H9 (cell line): ENCODE measurements around the gene MAN1A2. TPM values are rescaled to one million over a fixed set of nuclear protein-coding genes. Genes with fewer than 3 reads are reported as not detected.

Source experiments
- DNase-seq: peaks from one replicate; pipeline ENCODE4 v3.0.0-alpha.2; 2017
- H2AFZ ChIP-seq: one replicate; pipeline ENCODE4 v1.6.1; 2013; ENCODE audit warnings: mild to moderate bottlenecking, low read length, control low read depth, moderate library complexity
- H2AK5ac ChIP-seq: 2 replicates; pipeline ENCODE4 v1.6.1; 2013; ENCODE audit warnings: low read length, control low read depth, mixed read lengths; ENCODE audit not compliant: insufficient read length
- H2BK120ac ChIP-seq: one replicate; pipeline ENCODE4 v1.6.1; 2013; ENCODE audit warnings: low read depth, mild to moderate bottlenecking, low read length, control low read depth, inconsistent platforms; ENCODE audit not compliant: poor library complexity, severe bottlenecking
- H2BK12ac ChIP-seq: 2 replicates; pipeline ENCODE4 v1.6.1; 2013; ENCODE audit warnings: low read length, control low read depth, mixed read lengths, low read depth; ENCODE audit not compliant: insufficient read length
- H2BK15ac ChIP-seq: 2 replicates; pipeline ENCODE4 v1.6.1; 2013; ENCODE audit warnings: low read depth, low read length, control low read depth
- H2BK20ac ChIP-seq: one replicate; pipeline ENCODE4 v1.6.1; 2013; ENCODE audit warnings: low read depth, mild to moderate bottlenecking, low read length, control low read depth, inconsistent platforms; ENCODE audit not compliant: poor library complexity, severe bottlenecking
- H2BK5ac ChIP-seq: 2 replicates; pipeline ENCODE4 v1.6.1; 2013; ENCODE audit warnings: low read length, control low read depth, mixed read lengths; ENCODE audit not compliant: insufficient read length
- H3K14ac ChIP-seq: 2 replicates; pipeline ENCODE4 v1.6.1; 2013; ENCODE audit warnings: low read length, control low read depth; ENCODE audit not compliant: insufficient read depth
- H3K18ac ChIP-seq: 2 replicates; pipeline ENCODE4 v1.6.1; 2013; ENCODE audit warnings: low read depth, mild to moderate bottlenecking, mixed read lengths, low read length, control low read depth; ENCODE audit not compliant: insufficient read length
- H3K23ac ChIP-seq: 2 replicates; pipeline ENCODE4 v1.6.1; 2013; ENCODE audit warnings: low read length, control low read depth, mixed read lengths, low read depth; ENCODE audit not compliant: insufficient read length
- H3K23me2 ChIP-seq: 2 replicates; pipeline ENCODE4 v1.6.1; 2013; ENCODE audit warnings: low read depth, mild to moderate bottlenecking, mixed read lengths, low read length, control low read depth; ENCODE audit not compliant: insufficient read length, poor library complexity, severe bottlenecking
- H3K27ac ChIP-seq: 2 replicates; pipeline ENCODE4 v1.5.1; 2013; ENCODE audit warnings: low read length, control low read depth, mixed read lengths, low read depth; ENCODE audit not compliant: insufficient read length
- H3K27me3 ChIP-seq: 2 replicates; pipeline ENCODE4 v1.6.1; 2013; ENCODE audit warnings: low read length, control low read depth, inconsistent platforms; ENCODE audit not compliant: insufficient read depth
- H3K4ac ChIP-seq: 2 replicates; pipeline ENCODE4 v1.6.1; 2013; ENCODE audit warnings: low read depth, mild to moderate bottlenecking, control low read depth, inconsistent platforms, low read length, moderate library complexity
- H3K4me1 ChIP-seq: 2 replicates; pipeline ENCODE4 v1.6.1; 2013; ENCODE audit warnings: low read length, control low read depth, inconsistent platforms; ENCODE audit not compliant: insufficient read depth
- H3K4me2 ChIP-seq: 2 replicates; pipeline ENCODE4 v1.6.1; 2013; ENCODE audit warnings: low read length, control low read depth, mixed read lengths; ENCODE audit not compliant: insufficient read length, insufficient read depth
- H3K56ac ChIP-seq: 2 replicates; pipeline ENCODE4 v1.6.1; 2013; ENCODE audit warnings: low read depth, mild to moderate bottlenecking, mixed read lengths, low read length, control low read depth; ENCODE audit not compliant: insufficient read length
- H3K79me1 ChIP-seq: 2 replicates; pipeline ENCODE4 v1.6.1; 2013; ENCODE audit warnings: low read depth, mild to moderate bottlenecking, moderate library complexity, low read length, control low read depth, inconsistent platforms; ENCODE audit not compliant: insufficient read depth, poor library complexity, severe bottlenecking
- H3K79me2 ChIP-seq: 2 replicates; pipeline ENCODE4 v1.6.1; 2013; ENCODE audit warnings: low read length, control low read depth, inconsistent platforms; ENCODE audit not compliant: insufficient read depth
- H3K9ac ChIP-seq: 2 replicates; pipeline ENCODE4 v1.6.1; 2013; ENCODE audit warnings: low read length, control low read depth, mixed read lengths; ENCODE audit not compliant: insufficient read length; ENCODE audit errors: extremely low read depth
- H3K9me3 ChIP-seq: one replicate; pipeline ENCODE4 v1.6.1; 2013; ENCODE audit warnings: low read depth, low read length, inconsistent platforms; ENCODE audit not compliant: control insufficient read depth
- H3T11ph ChIP-seq: one replicate; pipeline ENCODE4 v1.6.1; 2013; ENCODE audit warnings: mild to moderate bottlenecking, low read length, control low read depth, inconsistent platforms
- H4K20me1 ChIP-seq: one replicate; pipeline ENCODE4 v1.6.1; 2013; ENCODE audit not compliant: control insufficient read depth, insufficient read length, insufficient read depth
- H4K5ac ChIP-seq: 2 replicates; pipeline ENCODE4 v1.6.1; 2013; ENCODE audit warnings: low read depth, mild to moderate bottlenecking, mixed read lengths, low read length, control low read depth; ENCODE audit not compliant: insufficient read length
- H4K8ac ChIP-seq: replicated peaks from 2 replicates; pipeline ENCODE4 v1.6.1; 2013; ENCODE audit warnings: low read length, control low read depth, mixed read lengths, low read depth; ENCODE audit not compliant: insufficient read length
- H4K91ac ChIP-seq: 2 replicates; pipeline ENCODE4 v1.6.1; 2013; ENCODE audit warnings: low read depth, mild to moderate bottlenecking, moderate library complexity, mixed read lengths, low read length, control low read depth; ENCODE audit not compliant: insufficient read length
- H3K27ac Mint-ChIP-seq, 3 experiments: 2 replicates in 2 of 3; 3 replicates in 1 of 3; pipeline ENCODE4 v1.8.0; 2020 to 2021; ENCODE audit warnings: mixed read lengths in 3 of 3, mild to moderate bottlenecking in 1 of 3, moderate library complexity in 1 of 3
- H3K27me3 Mint-ChIP-seq: 2 replicates; pipeline ENCODE4 v1.8.0; 2021; ENCODE audit warnings: low read depth, mild to moderate bottlenecking, moderate library complexity, mixed read lengths
- H3K36me3 Mint-ChIP-seq, 3 experiments: 2 replicates in 2 of 3; 3 replicates in 1 of 3; pipeline ENCODE4 v1.8.0; 2020 to 2021; ENCODE audit warnings: low read depth in 3 of 3, mixed read lengths in 3 of 3; ENCODE audit not compliant: insufficient read depth in 1 of 3
- H3K4me1 Mint-ChIP-seq, 2 experiments: 2 replicates each; pipeline ENCODE4 v1.8.0; 2020; ENCODE audit warnings: mixed read lengths in 2 of 2
- H3K4me3 Mint-ChIP-seq, 2 experiments: 2 replicates in 1 of 2; 3 replicates in 1 of 2; pipeline ENCODE4 v1.8.0; 2020 to 2021; ENCODE audit warnings: mild to moderate bottlenecking in 2 of 2, mixed read lengths in 2 of 2, moderate library complexity in 1 of 2
- H3K9me3 Mint-ChIP-seq, 2 experiments: 2 replicates in 1 of 2; 3 replicates in 1 of 2; pipeline ENCODE4 v1.8.0; 2020; ENCODE audit warnings: mild to moderate bottlenecking in 2 of 2, mixed read lengths in 2 of 2, moderate library complexity in 1 of 2
- WGBS: extraction: QIAGEN DNeasy Blood & Tissue Kit; methylation state at CpG from one replicate; pipeline ENCODE4 v1.1.7; 2013; ENCODE audit warnings: missing lambda C conversion rate, low lambda C conversion rate, mixed read lengths; ENCODE audit not compliant: insufficient read length; ENCODE audit errors: extremely low coverage; 5-methylcytosine and 5-hydroxymethylcytosine counted together
- total RNA-seq: library from RNA; stranded (reverse); gene quantifications from 2 replicates; pipeline ENCODE4 v1.2.1, GENCODE V29; 2021
- TF ChIP-seq, protein P1 (sequence below): fragments of 200-600 bp; sonication (generic); conservative IDR thresholded peaks from 3 replicates; pipeline ENCODE4 v1.8.0; 2021; ENCODE audit warnings: antibody characterized with exemption, mild to moderate bottlenecking

MAN1A2 gene
- total RNA-seq, 1 experiment from 2014 or later, result 24.0 TPM

- no peak overlapping the region for H3K18ac ChIP-seq
- H3K9ac ChIP-seq, result no peak overlapping the region
- H3K27ac ChIP-seq, result no peak overlapping the region
- H3K79me1 ChIP-seq, result no peaks in the 10 kb centered on the region
- H3K23me2 ChIP-seq, result no peaks in the 10 kb centered on the region
- no CpG with 5 or more reads among the region's 3 CpGs for WGBS
- no peaks in the 10 kb centered on the region for H3K9me3 ChIP-seq
- no peaks in the 10 kb centered on the region for H3K27me3 ChIP-seq
- H4K20me1 ChIP-seq, result no peaks in the 10 kb centered on the region
- Mint-ChIP-seq H3K4me1 (0 out of 4 replicates have a peak, but pooled peaks cover 0 to 6% of the 10 kb centered on the region in 2 experiments), H3K4me3 (no peak overlapping the region), H3K27ac (no peak overlapping the region), H3K9me3 (peaks cover 19 to 22% of the 10 kb centered on the region in 2 experiments), H3K27me3 (no peaks in the 10 kb centered on the region), H3K36me3 (peaks cover 0 to 12% (median 11%) of the 10 kb centered on the region in 3 experiments; a peak in 6 of 7 replicates)
- H3T11ph ChIP-seq, result no peak overlapping the region
- H3K79me2 ChIP-seq, result no peaks in the 10 kb centered on the region
- no peak overlapping the region for H3K4me2 ChIP-seq
- no peak overlapping the region for H3K14ac ChIP-seq
- H2AFZ ChIP-seq, result no peak overlapping the region
- H4K91ac ChIP-seq, result no peak overlapping the region
- TF ChIP-seq, protein P1, sequence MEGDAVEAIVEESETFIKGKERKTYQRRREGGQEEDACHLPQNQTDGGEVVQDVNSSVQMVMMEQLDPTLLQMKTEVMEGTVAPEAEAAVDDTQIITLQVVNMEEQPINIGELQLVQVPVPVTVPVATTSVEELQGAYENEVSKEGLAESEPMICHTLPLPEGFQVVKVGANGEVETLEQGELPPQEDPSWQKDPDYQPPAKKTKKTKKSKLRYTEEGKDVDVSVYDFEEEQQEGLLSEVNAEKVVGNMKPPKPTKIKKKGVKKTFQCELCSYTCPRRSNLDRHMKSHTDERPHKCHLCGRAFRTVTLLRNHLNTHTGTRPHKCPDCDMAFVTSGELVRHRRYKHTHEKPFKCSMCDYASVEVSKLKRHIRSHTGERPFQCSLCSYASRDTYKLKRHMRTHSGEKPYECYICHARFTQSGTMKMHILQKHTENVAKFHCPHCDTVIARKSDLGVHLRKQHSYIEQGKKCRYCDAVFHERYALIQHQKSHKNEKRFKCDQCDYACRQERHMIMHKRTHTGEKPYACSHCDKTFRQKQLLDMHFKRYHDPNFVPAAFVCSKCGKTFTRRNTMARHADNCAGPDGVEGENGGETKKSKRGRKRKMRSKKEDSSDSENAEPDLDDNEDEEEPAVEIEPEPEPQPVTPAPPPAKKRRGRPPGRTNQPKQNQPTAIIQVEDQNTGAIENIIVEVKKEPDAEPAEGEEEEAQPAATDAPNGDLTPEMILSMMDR, result no peak
- no peak overlapping the region for H2BK5ac ChIP-seq
- no peaks in the 10 kb centered on the region for H3K4me1 ChIP-seq
- no peak overlapping the region for H2BK120ac ChIP-seq
- no peak overlapping the region for H4K8ac ChIP-seq
- no peak for DNase-seq
- H4K5ac ChIP-seq, result no peak overlapping the region
- H2BK15ac ChIP-seq, result no peak overlapping the region
- no peak overlapping the region for H3K23ac ChIP-seq
- H3K56ac ChIP-seq, result no peak overlapping the region
- H2AK5ac ChIP-seq, result no peak overlapping the region
- H3K4ac ChIP-seq, result no peak overlapping the region
- H2BK12ac ChIP-seq, result no peak overlapping the region
- H2BK20ac ChIP-seq, result no peak overlapping the region
These were observed 191.9 kb downstream of the MAN1A2 start for GRCh38 chr1:117559139-117559538.
